Calu3 (cell line): ENCODE results near the gene FAM50B. TPM values are rescaled to one million over a fixed set of nuclear protein-coding genes. Genes with fewer than 3 reads are reported as not detected.

Experiments
- Bru-seq: library from RNA; stranded (reverse); fragments of 400-500 nt; gene quantifications from one replicate; lab custom pipeline; 2021; lab: Mats Ljungman, UMichigan
- BruChase-seq, 2 experiments: library from RNA; stranded (reverse); fragments of 400-500 nt; gene quantifications; one replicate each; lab custom pipeline; 2021; lab: Mats Ljungman, UMichigan
- BruUV-seq: library from RNA; stranded (reverse); fragments of 400-500 nt; replicated peaks from 2 replicates; lab custom pipeline; 2021; lab: Mats Ljungman, UMichigan
- CTCF ChIA-PET: fragments of 300-600 bp; sonication (Branson Sonifier 250); formaldehyde crosslinking; loops from one replicate; lab custom pipeline; 2022; ENCODE audit warnings: antibody characterized with exemption; lab: Charles Lee
- DNase-seq: peaks from one replicate; pipeline ENCODE4 v3.0.0; 2022
- H3K27ac Mint-ChIP-seq: one replicate; pipeline ENCODE4 v1.8.0; 2022; ENCODE audit warnings: mixed read lengths; ENCODE audit not compliant: unreplicated experiment
- H3K27me3 Mint-ChIP-seq: one replicate; pipeline ENCODE4 v1.8.0; 2022; ENCODE audit warnings: mixed read lengths; ENCODE audit not compliant: unreplicated experiment
- H3K36me3 Mint-ChIP-seq: one replicate; pipeline ENCODE4 v1.8.0; 2022; ENCODE audit warnings: mild to moderate bottlenecking, moderate library complexity, mixed read lengths; ENCODE audit not compliant: insufficient read depth, unreplicated experiment
- H3K4me1 Mint-ChIP-seq: one replicate; pipeline ENCODE4 v1.8.0; 2022; ENCODE audit warnings: mild to moderate bottlenecking, low read depth, mixed read lengths; ENCODE audit not compliant: unreplicated experiment
- H3K4me3 Mint-ChIP-seq: one replicate; pipeline ENCODE4 v1.8.0; 2022; ENCODE audit warnings: mild to moderate bottlenecking, low read depth, moderate library complexity, mixed read lengths; ENCODE audit not compliant: unreplicated experiment
- H3K9me3 Mint-ChIP-seq: one replicate; pipeline ENCODE4 v1.8.0; 2022; ENCODE audit warnings: low read depth, mixed read lengths; ENCODE audit not compliant: unreplicated experiment
- CTCF ChIP-seq: fragments of 200-600 bp; IDR thresholded peaks from one replicate; pipeline ENCODE4 v1.8.0; 2022; ENCODE audit warnings: antibody characterized with exemption; ENCODE audit not compliant: unreplicated experiment
- intact Hi-C: fragments of 100-400 bp; cut with micrococcal nuclease; formaldehyde crosslinking; loops from one replicate; pipeline ENCODE4 v1.10.0; 2022; ENCODE audit not compliant: unreplicated experiment
- long read RNA-seq: library from polyadenylated mRNA; stranded (forward); transcript quantifications from one replicate; pipeline ENCODE4 v2.0.0, GENCODE V29; 2022
- total RNA-seq: library from RNA; stranded (reverse); gene quantifications from 2 replicates; pipeline ENCODE4 v1.2.3, GENCODE V29; 2022

FAM50B gene
- total RNA-seq, result 5.8 and 7.8 TPM in 2 replicates
- Bru-seq, nascent RNA, result percentile 45 among the genes with signal in this experiment
- BruChase-seq, experiment 1, labeled RNA remaining after a 6-hour chase, result percentile 58 among the genes with signal in this experiment
- percentile 59 among the genes with signal in this experiment for BruChase-seq, experiment 2, labeled RNA remaining after a 2-hour chase
- long read RNA-seq, transcript FAM50B-202 (1 exons, 1,935 nt), result major isoform, 13 of 16 reads
- long read RNA-seq, partial matches to known transcripts, result 0 of 16 reads
- long read RNA-seq, other reads (novel, unspliced or antisense), result 0 of 16 reads

- no peaks in the 10 kb centered on the region for H3K27me3 Mint-ChIP-seq
- peak; percentile 89 for DNase-seq
- no peak within 1 kb of the TSS for H3K27ac Mint-ChIP-seq
- peak within 1 kb of the TSS; percentile 66 for H3K4me3 Mint-ChIP-seq
- no TSS peak for BruUV-seq
- peak; percentile 73 for TF ChIP-seq CTCF
- CTCF ChIA-PET, result interaction anchor here (0.6 to 2.1 kb wide), 12 partner anchors 14 to 141 kb away, joined by 3 to 31 read pairs (median 7); no protein-coding TSS in a partner anchor
- peaks cover 8% of the 10 kb centered on the region for H3K36me3 Mint-ChIP-seq
- H3K9me3 Mint-ChIP-seq, result no peaks in the 10 kb centered on the region
- intact Hi-C loops, result loop anchor here (10.0 kb wide), 1 partner anchor 126 kb away; no protein-coding TSS in a partner anchor
- peaks cover 9% of the 10 kb centered on the region for H3K4me1 Mint-ChIP-seq
These were observed at the start of gene FAM50B for GRCh38 chr6:3848925-3849605. TSS of gene FAM50B (plus strand) at chr6:3849373. CDS start at chr6:3849812, 439 bp downstream.

- Mint-ChIP-seq H3K4me1 (peaks cover 47% of the 10 kb centered on the region), H3K36me3 (no peaks in the 10 kb centered on the region), H3K27me3 (no peaks in the 10 kb centered on the region), H3K4me3 (no peak overlapping the region), H3K27ac (peak overlapping the region; percentile 25), H3K9me3 (no peaks in the 10 kb centered on the region)
- no peak for DNase-seq
- CTCF ChIA-PET, result no interaction called here
- no TSS peak for BruUV-seq
- intact Hi-C loops, result no loop called here
- no peak for TF ChIP-seq CTCF
These were observed 49.5 kb upstream of the FAM50B start for GRCh38 chr6:3799719-3800118.

- no peaks in the 10 kb centered on the region for H3K27me3 Mint-ChIP-seq
- H3K9me3 Mint-ChIP-seq, result no peaks in the 10 kb centered on the region
- H3K4me3 Mint-ChIP-seq, result no peak overlapping the region
- no TSS peak for BruUV-seq
- intact Hi-C loops, result no loop called here
- no peak for DNase-seq
- TF ChIP-seq CTCF, result no peak
- H3K4me1 Mint-ChIP-seq, result peaks cover 47% of the 10 kb centered on the region
- CTCF ChIA-PET, result no interaction called here
- H3K36me3 Mint-ChIP-seq, result no peaks in the 10 kb centered on the region
- H3K27ac Mint-ChIP-seq, result no peak overlapping the region
These were observed 48.2 kb upstream of the FAM50B start for GRCh38 chr6:3800850-3801591.

- Mint-ChIP-seq H3K4me3 (no peak overlapping the region), H3K4me1 (peaks cover 41% of the 10 kb centered on the region), H3K36me3 (no peaks in the 10 kb centered on the region), H3K27me3 (no peaks in the 10 kb centered on the region), H3K9me3 (no peaks in the 10 kb centered on the region), H3K27ac (no peak overlapping the region)
- TF ChIP-seq CTCF, result no peak
- intact Hi-C loops, result no loop called here
- no TSS peak for BruUV-seq
- CTCF ChIA-PET, result no interaction called here
- no peak for DNase-seq
These were observed 47.2 kb upstream of the FAM50B start for GRCh38 chr6:3801960-3802359.
